Glutamatergic neuron (in vitro differentiated cells): ENCODE data around the gene WWTR1. TPM values are rescaled to one million over a fixed set of nuclear protein-coding genes. Genes with fewer than 3 reads are reported as not detected.

Source experiments
- DNase-seq: peaks from one replicate; pipeline ENCODE4 v3.0.0; 2022
- H3K27ac Mint-ChIP-seq: one replicate; pipeline ENCODE4 v1.8.0; 2020; ENCODE audit warnings: mild to moderate bottlenecking, mixed read lengths, inconsistent platforms; ENCODE audit not compliant: unreplicated experiment
- H3K27me3 Mint-ChIP-seq: one replicate; pipeline ENCODE4 v1.8.0; 2020; ENCODE audit warnings: mild to moderate bottlenecking, moderate library complexity, mixed read lengths, inconsistent platforms; ENCODE audit not compliant: unreplicated experiment
- H3K36me3 Mint-ChIP-seq: one replicate; pipeline ENCODE4 v1.8.0; 2020; ENCODE audit warnings: mild to moderate bottlenecking, mixed read lengths, inconsistent platforms; ENCODE audit not compliant: unreplicated experiment
- H3K4me1 Mint-ChIP-seq: one replicate; pipeline ENCODE4 v1.8.0; 2020; ENCODE audit warnings: mild to moderate bottlenecking, low read depth, mixed read lengths, inconsistent platforms; ENCODE audit not compliant: unreplicated experiment
- H3K4me3 Mint-ChIP-seq: one replicate; pipeline ENCODE4 v1.8.0; 2020; ENCODE audit warnings: mild to moderate bottlenecking, mixed read lengths, inconsistent platforms; ENCODE audit not compliant: unreplicated experiment
- H3K9me3 Mint-ChIP-seq: one replicate; pipeline ENCODE4 v1.8.0; 2020; ENCODE audit warnings: mild to moderate bottlenecking, moderate library complexity, mixed read lengths, inconsistent platforms; ENCODE audit not compliant: unreplicated experiment
- CTCF ChIP-seq: fragments of 200-600 bp; sonication (generic); IDR thresholded peaks from one replicate; pipeline ENCODE4 v1.5.0; 2021; ENCODE audit not compliant: partially characterized antibody, unreplicated experiment
- total RNA-seq: library from RNA; stranded (reverse); fragmentation: NEBNext Ultra II Directional; extraction: Animal tissue kit (Norgen Biotek cat#: 25700); gene quantifications from one replicate; pipeline ENCODE4 v1.2.1, GENCODE V29; 2021; ENCODE audit not compliant: unreplicated experiment

WWTR1 gene
- total RNA-seq, 1 donor from 2014 or later, result 2.3 TPM

DNA sequence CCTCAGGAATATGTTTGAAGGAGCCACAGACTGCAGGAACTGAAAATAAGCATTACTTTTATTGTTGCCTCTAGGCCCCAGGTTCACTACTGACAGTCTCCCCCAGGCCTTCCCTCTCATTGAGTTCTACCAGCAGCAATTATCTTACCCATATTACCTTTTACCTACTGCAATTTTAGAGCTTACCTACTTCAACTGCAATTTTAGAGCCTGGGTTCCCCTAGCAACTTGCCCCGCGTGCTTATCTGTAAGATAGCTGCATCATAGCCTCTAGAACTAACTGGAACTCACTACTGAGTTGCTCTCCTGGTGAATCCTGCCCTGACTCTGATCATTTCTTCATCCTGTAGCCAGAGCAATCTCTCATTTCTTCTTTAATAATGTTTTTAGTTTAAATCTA is 29.2 kb upstream of the WWTR1 start:
- peaks cover 7% of the 10 kb centered on the region for H3K9me3 Mint-ChIP-seq
- no peaks in the 10 kb centered on the region for H3K27me3 Mint-ChIP-seq
- no peak for TF ChIP-seq CTCF
- no peaks in the 10 kb centered on the region for H3K4me1 Mint-ChIP-seq
- peaks cover 13% of the 10 kb centered on the region for H3K36me3 Mint-ChIP-seq
- DNase-seq, result no peak
- no peak overlapping the region for H3K4me3 Mint-ChIP-seq
- no peak overlapping the region for H3K27ac Mint-ChIP-seq

GRCh38 chr3:149678351-149678950 is 20.6 kb upstream of the WWTR1 start:
- peaks cover 1% of the 10 kb centered on the region for H3K27me3 Mint-ChIP-seq
- DNase-seq, result peak; percentile 47
- no peaks in the 10 kb centered on the region for H3K9me3 Mint-ChIP-seq
- H3K4me3 Mint-ChIP-seq, result no peak overlapping the region
- no peak for TF ChIP-seq CTCF
- H3K27ac Mint-ChIP-seq, result no peak overlapping the region
- H3K36me3 Mint-ChIP-seq, result no peaks in the 10 kb centered on the region
- H3K4me1 Mint-ChIP-seq, result peaks cover 4% of the 10 kb centered on the region

DNA sequence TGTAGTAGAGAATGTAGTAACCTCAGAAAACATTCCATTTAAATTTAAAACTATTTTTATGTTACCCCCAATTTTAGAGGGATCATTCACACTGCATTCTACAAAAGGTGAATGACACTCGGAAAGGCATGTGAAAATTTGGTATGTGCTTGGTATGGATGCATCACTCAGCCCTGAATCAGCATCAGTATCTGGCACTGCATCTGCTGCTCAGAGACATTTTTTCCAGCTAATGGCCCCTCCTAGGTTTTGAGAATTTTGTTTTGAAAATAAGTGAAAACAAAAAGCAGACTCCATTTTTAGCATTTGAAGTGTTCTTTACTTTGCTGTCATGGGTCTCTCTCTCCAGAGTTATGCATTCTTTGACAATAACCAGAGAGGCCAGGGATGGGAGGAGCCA is 15.6 kb upstream of the WWTR1 start:
- no peak overlapping the region for H3K27ac Mint-ChIP-seq
- no peak overlapping the region for H3K4me3 Mint-ChIP-seq
- TF ChIP-seq CTCF, result no peak
- H3K27me3 Mint-ChIP-seq, result peaks cover 3% of the 10 kb centered on the region
- peaks cover 3% of the 10 kb centered on the region for H3K9me3 Mint-ChIP-seq
- H3K36me3 Mint-ChIP-seq, result no peaks in the 10 kb centered on the region
- DNase-seq, result no peak
- peaks cover 5% of the 10 kb centered on the region for H3K4me1 Mint-ChIP-seq

- Mint-ChIP-seq H3K36me3 (no peaks in the 10 kb centered on the region), H3K27me3 (peaks cover 2% of the 10 kb centered on the region), H3K4me3 (no peak overlapping the region), H3K9me3 (peaks cover 3% of the 10 kb centered on the region), H3K4me1 (peaks cover 3% of the 10 kb centered on the region), H3K27ac (no peak overlapping the region)
- no peak for DNase-seq
- TF ChIP-seq CTCF, result no peak
Measured at GRCh38 chr3:149670742-149671492, 13.1 kb upstream of the WWTR1 start.

- Mint-ChIP-seq H3K4me1 (peaks cover 3% of the 10 kb centered on the region), H3K9me3 (peaks cover 3% of the 10 kb centered on the region), H3K36me3 (no peaks in the 10 kb centered on the region), H3K27me3 (peaks cover 2% of the 10 kb centered on the region), H3K4me3 (no peak overlapping the region), H3K27ac (no peak overlapping the region)
- DNase-seq, result no peak
- TF ChIP-seq CTCF, result no peak
Measured at GRCh38 chr3:149667576-149667975, 9.8 kb upstream of the WWTR1 start.
